Osteoblast (primary cell): ENCODE measurements around the gene AKAP6. TPM values are rescaled to one million over a fixed set of nuclear protein-coding genes. Genes with fewer than 3 reads are reported as not detected.

Source experiments
- DNase-seq: peaks from one replicate; pipeline ENCODE4 v3.0.0; 2011; ENCODE audit warnings: low spot score, mixed read lengths; ENCODE audit not compliant: insufficient read length; ENCODE audit errors: missing footprints
- H2AFZ ChIP-seq: 2 replicates; pipeline ENCODE4 v1.6.0; 2011; ENCODE audit warnings: mild to moderate bottlenecking, low read length
- H3K27ac ChIP-seq: 2 replicates; pipeline ENCODE4 v1.5.1; 2011; ENCODE audit warnings: mild to moderate bottlenecking, low read depth, low read length, moderate library complexity
- H3K27me3 ChIP-seq: 2 replicates; pipeline ENCODE4 v1.6.0; 2012; ENCODE audit warnings: mild to moderate bottlenecking, control low read depth, inconsistent platforms, low read length, moderate library complexity; ENCODE audit not compliant: insufficient read depth
- H3K36me3 ChIP-seq: 2 replicates; pipeline ENCODE4 v1.5.1; 2011; ENCODE audit warnings: mild to moderate bottlenecking, low read length, control low read depth, moderate library complexity; ENCODE audit not compliant: insufficient read depth
- H3K4me1 ChIP-seq: 2 replicates; pipeline ENCODE4 v1.5.1; 2011; ENCODE audit warnings: mild to moderate bottlenecking, low read length, control low read depth, moderate library complexity; ENCODE audit not compliant: insufficient read depth
- H3K4me2 ChIP-seq: 2 replicates; pipeline ENCODE4 v1.6.0; 2011; ENCODE audit warnings: mild to moderate bottlenecking, low read length; ENCODE audit not compliant: insufficient read depth
- H3K4me3 ChIP-seq: fragments of 200-600 bp; sonication (generic); 3 replicates; pipeline ENCODE4 v1.5.1; 2012; ENCODE audit warnings: mild to moderate bottlenecking, low read length, inconsistent platforms; ENCODE audit not compliant: insufficient read depth
- H3K79me2 ChIP-seq: 2 replicates; pipeline ENCODE4 v1.6.0; 2012; ENCODE audit warnings: mild to moderate bottlenecking, low read length, control low read depth, inconsistent platforms; ENCODE audit not compliant: insufficient read depth
- H3K9me3 ChIP-seq: 2 replicates; pipeline ENCODE4 v1.5.1; 2011; ENCODE audit warnings: low read depth, low read length, control low read depth
- H4K20me1 ChIP-seq: 2 replicates; pipeline ENCODE4 v1.6.0; 2012; ENCODE audit warnings: mild to moderate bottlenecking, low read length, control low read depth; ENCODE audit not compliant: insufficient read depth
- total RNA-seq: library from RNA; depleted of rRNA; stranded (reverse); fragments of >200 nt; gene quantifications from 2 replicates; pipeline ENCODE4 v1.2.3, GENCODE V29; 2012
- TF ChIP-seq, protein P1 (sequence below): IDR thresholded peaks from 2 replicates; pipeline ENCODE4 v1.5.1; 2011; ENCODE audit warnings: mild to moderate bottlenecking, low read depth, low read length, moderate library complexity; ENCODE audit errors: extremely low read depth

The AKAP6 gene
- total RNA-seq, 1 donor = 2.2 TPM

DNA sequence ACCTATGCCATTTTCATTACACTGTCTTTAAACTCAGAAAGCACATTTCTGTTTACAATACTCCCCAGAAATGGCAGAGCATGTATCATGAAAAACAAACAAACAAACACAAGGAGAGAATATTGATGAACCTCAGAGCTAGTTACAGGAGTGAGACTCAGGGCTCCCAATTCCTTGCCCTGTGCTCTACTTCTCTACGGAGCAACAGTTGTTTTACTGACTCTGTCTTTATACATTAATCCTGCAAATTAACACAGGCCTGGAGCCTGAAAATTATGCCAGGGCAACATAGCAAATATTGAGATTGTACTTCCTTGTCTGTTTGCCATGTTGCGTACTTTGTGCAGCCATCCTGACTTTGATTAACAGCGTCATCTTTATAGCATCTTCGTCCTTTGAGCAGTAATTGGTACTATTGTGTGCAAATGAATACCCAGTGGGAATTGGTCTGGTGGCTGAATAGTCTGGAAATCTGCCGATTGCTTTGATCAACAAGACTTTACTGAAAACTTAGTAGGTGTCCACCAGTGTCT, 15.2 kb upstream of the AKAP6 start:
- Histone ChIP-seq H2AFZ (no peak overlapping the region), H3K27me3 (no peaks in the 10 kb centered on the region), H4K20me1 (no peaks in the 10 kb centered on the region), H3K4me3 (no peak overlapping the region), H3K9me3 (no peaks in the 10 kb centered on the region), H3K4me2 (no peak overlapping the region), H3K79me2 (no peaks in the 10 kb centered on the region), H3K4me1 (no peaks in the 10 kb centered on the region), H3K27ac (no peak overlapping the region), H3K36me3 (no peaks in the 10 kb centered on the region)
- TF ChIP-seq, protein P1, sequence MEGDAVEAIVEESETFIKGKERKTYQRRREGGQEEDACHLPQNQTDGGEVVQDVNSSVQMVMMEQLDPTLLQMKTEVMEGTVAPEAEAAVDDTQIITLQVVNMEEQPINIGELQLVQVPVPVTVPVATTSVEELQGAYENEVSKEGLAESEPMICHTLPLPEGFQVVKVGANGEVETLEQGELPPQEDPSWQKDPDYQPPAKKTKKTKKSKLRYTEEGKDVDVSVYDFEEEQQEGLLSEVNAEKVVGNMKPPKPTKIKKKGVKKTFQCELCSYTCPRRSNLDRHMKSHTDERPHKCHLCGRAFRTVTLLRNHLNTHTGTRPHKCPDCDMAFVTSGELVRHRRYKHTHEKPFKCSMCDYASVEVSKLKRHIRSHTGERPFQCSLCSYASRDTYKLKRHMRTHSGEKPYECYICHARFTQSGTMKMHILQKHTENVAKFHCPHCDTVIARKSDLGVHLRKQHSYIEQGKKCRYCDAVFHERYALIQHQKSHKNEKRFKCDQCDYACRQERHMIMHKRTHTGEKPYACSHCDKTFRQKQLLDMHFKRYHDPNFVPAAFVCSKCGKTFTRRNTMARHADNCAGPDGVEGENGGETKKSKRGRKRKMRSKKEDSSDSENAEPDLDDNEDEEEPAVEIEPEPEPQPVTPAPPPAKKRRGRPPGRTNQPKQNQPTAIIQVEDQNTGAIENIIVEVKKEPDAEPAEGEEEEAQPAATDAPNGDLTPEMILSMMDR = no peak
- no peak for DNase-seq

DNA sequence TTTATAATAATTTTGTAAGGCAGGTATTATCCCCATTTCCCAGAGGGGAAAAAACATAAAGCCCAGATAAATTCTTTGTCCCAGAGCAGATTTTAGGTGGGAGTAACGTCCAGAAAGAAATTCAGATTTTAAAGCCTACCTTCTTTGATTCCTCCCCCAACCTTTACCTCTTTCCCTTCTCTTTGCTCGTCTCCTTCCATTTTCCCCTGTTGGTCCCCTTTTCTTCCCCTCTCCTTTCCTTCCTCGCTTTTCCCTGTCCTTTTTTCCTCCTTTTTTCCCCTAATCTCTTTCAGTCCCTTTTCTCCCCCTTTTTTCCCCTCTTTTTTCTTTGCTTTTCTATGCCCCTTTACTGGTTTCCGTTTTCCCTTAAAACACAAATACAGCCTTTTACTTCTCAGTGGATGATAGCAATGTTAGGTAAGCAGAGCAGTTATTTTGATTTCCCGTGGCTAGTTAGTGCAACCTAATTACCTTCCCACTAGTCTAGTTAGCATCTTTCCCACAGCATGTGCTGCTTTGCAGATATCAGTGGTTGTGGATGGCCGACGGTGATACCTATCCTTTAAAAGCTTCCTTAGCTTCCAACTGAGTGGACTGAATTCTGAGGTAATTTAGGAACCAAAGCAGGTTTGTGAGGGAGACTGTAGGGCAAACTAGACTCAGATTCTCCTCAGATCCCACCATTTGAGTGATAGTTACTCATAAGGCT, 10.9 kb upstream of the AKAP6 start:
- Histone ChIP-seq H3K27ac (no peak overlapping the region), H3K4me1 (no peaks in the 10 kb centered on the region), H2AFZ (no peak overlapping the region), H3K9me3 (no peaks in the 10 kb centered on the region), H3K36me3 (no peaks in the 10 kb centered on the region), H3K27me3 (no peaks in the 10 kb centered on the region), H3K4me3 (no peak overlapping the region), H3K4me2 (no peak overlapping the region), H3K79me2 (no peaks in the 10 kb centered on the region), H4K20me1 (no peaks in the 10 kb centered on the region)
- TF ChIP-seq, protein P1 = no peak
- DNase-seq = no peak

DNA sequence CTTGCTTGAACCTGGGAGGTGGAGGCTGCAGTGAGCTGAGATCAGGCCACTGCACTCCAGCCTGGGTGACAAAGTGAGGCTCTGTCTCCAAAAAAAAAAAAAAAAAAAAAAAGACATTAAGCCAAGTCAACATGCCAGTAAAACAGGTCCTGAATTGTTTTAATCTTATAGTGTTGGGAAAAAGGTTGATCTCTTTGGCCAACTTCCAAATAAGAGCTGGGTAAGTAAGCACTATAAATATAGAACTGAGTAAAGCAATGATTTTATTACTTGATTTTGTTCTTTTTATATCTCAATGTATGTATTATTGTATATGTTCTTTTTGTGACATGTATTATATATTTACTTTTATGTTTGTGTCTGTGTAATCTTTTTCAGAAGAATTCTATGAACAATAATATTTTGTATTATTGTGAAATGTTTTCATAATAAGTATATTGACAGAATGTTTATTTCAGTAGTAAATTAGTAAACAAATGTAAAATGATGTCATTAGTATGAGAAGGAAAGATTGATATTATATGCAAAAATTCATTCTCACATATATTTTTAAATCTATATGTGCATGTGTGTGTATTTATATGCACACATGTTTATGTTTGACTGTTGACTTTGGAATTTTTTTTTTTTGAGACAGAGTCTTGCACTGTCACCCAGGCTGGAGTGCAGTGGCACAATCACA, 9.6 kb upstream of the AKAP6 start:
- DNase-seq = no peak
- H2AFZ ChIP-seq = no peak overlapping the region
- no peak overlapping the region for H3K4me2 ChIP-seq
- H3K4me1 ChIP-seq = no peaks in the 10 kb centered on the region
- no peaks in the 10 kb centered on the region for H3K36me3 ChIP-seq
- TF ChIP-seq, protein P1 = no peak
- no peak overlapping the region for H3K4me3 ChIP-seq
- H4K20me1 ChIP-seq = no peaks in the 10 kb centered on the region
- H3K79me2 ChIP-seq = no peaks in the 10 kb centered on the region
- no peaks in the 10 kb centered on the region for H3K27me3 ChIP-seq
- H3K27ac ChIP-seq = no peak overlapping the region
- no peaks in the 10 kb centered on the region for H3K9me3 ChIP-seq

DNA sequence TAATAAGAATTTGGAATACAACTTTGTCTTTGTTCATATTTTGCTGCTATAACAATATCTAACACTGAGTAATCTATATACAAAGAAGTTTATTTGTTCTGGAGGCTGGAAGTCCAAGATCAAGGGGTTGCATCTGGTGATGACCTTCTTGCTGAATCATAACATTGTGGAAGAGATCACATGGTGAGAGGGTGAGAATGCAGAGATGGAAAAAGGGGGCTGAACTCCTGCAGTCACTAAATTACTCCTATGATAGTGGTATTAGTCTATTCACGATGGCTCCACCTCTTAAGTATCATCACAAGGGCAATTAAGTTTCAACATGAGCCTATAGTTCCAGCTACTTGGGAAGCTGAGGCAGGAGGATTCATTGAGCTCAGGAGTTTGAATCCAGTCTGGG, 4.5 kb upstream of the AKAP6 start:
- Histone ChIP-seq H3K27ac (no peak overlapping the region), H3K79me2 (no peaks in the 10 kb centered on the region), H3K4me3 (no peak overlapping the region), H3K4me2 (no peak overlapping the region), H3K27me3 (no peaks in the 10 kb centered on the region), H2AFZ (no peak overlapping the region), H3K36me3 (no peaks in the 10 kb centered on the region), H3K9me3 (no peaks in the 10 kb centered on the region), H4K20me1 (no peaks in the 10 kb centered on the region), H3K4me1 (no peaks in the 10 kb centered on the region)
- no peak for DNase-seq
- TF ChIP-seq, protein P1 = no peak
